Measurements from ENCODE around the gene SSRP1.

DNA sequence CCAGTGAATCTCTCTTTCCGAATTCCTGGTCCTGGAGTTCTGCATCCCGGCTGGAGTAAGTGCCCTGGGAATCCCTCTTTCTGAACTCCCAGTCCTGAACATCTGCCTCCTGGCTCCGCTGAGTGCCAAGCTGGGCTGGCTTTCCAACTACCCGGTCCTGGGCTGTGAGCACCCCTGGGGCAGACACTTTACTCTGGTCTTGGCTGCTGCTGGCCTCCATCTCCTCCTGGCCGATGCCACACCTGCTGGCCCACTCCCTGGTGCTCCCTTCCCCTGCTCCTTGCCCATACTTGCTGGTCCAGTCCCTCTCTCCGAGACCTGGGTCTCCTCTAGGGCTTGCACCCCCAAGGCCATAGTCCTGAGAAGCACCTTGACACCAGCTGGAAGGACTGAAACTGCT, 25.6 kb downstream of the SSRP1 start:
- TF ChIP-seq POLR2A (IDR thresholded peaks at IDR 0.05) (no peak), CTCF (IDR thresholded peaks at IDR 0.05) (no peak)

Data from uterus (tissue), 2 donors.